ENCODE measurements around the gene MAPK10.

MAPK10 gene

GRCh38 chr4:85986266-85986665, 373.6 kb downstream of the MAPK10 start:
- no peak for TF ChIP-seq CTCF (IDR thresholded peaks at IDR 0.05; ENCODE audit: control insufficient read depth, insufficient read depth, low read depth, low read length, missing control alignments)
- H3K4me3 ChIP-seq (ENCODE audit: control insufficient read depth, low read depth, low read length) = no peak overlapping the region
- no peak for DNase-seq (ENCODE audit: low read depth)

- no peak for DNase-seq (ENCODE audit: low read depth)
- H3K4me3 ChIP-seq (ENCODE audit: control insufficient read depth, low read depth, low read length) = no peak overlapping the region
- TF ChIP-seq CTCF (IDR thresholded peaks at IDR 0.05; ENCODE audit: control insufficient read depth, insufficient read depth, low read depth, low read length, missing control alignments) = no peak
These were observed 380.6 kb downstream of the MAPK10 start for GRCh38 chr4:85979276-85979675.

- no peak for TF ChIP-seq CTCF (IDR thresholded peaks at IDR 0.05; ENCODE audit: control insufficient read depth, insufficient read depth, low read depth, low read length, missing control alignments)
- no peak for DNase-seq (ENCODE audit: low read depth)
- no peak overlapping the region for H3K4me3 ChIP-seq (ENCODE audit: control insufficient read depth, low read depth, low read length)
These were observed 389.3 kb downstream of the MAPK10 start for GRCh38 chr4:85970535-85970934.

- no peak for DNase-seq (ENCODE audit: low read depth)
- no peak overlapping the region for H3K4me3 ChIP-seq (ENCODE audit: control insufficient read depth, low read depth, low read length)
- TF ChIP-seq CTCF (IDR thresholded peaks at IDR 0.05; ENCODE audit: control insufficient read depth, insufficient read depth, low read depth, low read length, missing control alignments) = peak; percentile 48
These were observed 390.7 kb downstream of the MAPK10 start for GRCh38 chr4:85968945-85969819.

- no peak overlapping the region for H3K4me3 ChIP-seq (ENCODE audit: control insufficient read depth, low read depth, low read length)
- TF ChIP-seq CTCF (IDR thresholded peaks at IDR 0.05; ENCODE audit: control insufficient read depth, insufficient read depth, low read depth, low read length, missing control alignments) = no peak
- DNase-seq (ENCODE audit: low read depth) = no peak
These were observed 392.0 kb downstream of the MAPK10 start for GRCh38 chr4:85967872-85968271.

- no peak for DNase-seq (ENCODE audit: low read depth)
- no peak for TF ChIP-seq CTCF (IDR thresholded peaks at IDR 0.05; ENCODE audit: control insufficient read depth, insufficient read depth, low read depth, low read length, missing control alignments)
- H3K4me3 ChIP-seq (ENCODE audit: control insufficient read depth, low read depth, low read length) = no peak overlapping the region
These were observed 393.5 kb downstream of the MAPK10 start for GRCh38 chr4:85966373-85966772.
